Measurements from ENCODE around the gene NGEF. TPM values are rescaled to one million over a fixed set of nuclear protein-coding genes. Genes with fewer than 3 reads are reported as not detected.

The NGEF gene
- total RNA-seq, 1 experiment from 2014 or later, result 2.7 TPM

DNA sequence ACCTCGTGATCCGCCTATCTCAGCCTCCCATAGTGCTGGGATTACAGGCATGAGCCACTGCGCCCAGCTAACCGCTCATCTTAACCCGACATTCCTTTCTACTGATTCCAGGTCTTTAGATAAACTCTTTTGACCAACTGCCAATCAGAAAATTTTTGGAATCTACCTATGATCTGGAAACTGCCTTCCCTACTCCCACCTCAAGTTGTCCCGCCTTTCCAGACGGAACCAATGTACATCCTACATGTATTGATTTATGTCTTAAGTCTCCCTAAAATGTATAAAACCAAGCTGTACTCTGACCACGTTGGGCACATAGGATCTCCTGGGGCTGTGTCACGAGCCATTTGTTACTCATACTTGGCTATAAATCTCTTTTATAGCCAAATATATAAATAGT lies 16.3 kb upstream of the NGEF start:
- peaks cover 26% of the 10 kb centered on the region for H3K4me1 Mint-ChIP-seq (ENCODE audit: insufficient read depth, unreplicated experiment)
- ChIA-PET POLR2A (interaction anchor here (0.8 to 2.7 kb wide), 4 partner anchors 23 to 175 kb away, joined by 3 to 9 read pairs (median 4); no protein-coding TSS in a partner anchor), CTCF (interaction anchor here (0.5 to 1.6 kb wide), 10 partner anchors 12 to 414 kb away, joined by 3 to 6 read pairs (median 3); no protein-coding TSS in a partner anchor)
- H3K27me3 Mint-ChIP-seq (ENCODE audit: insufficient read depth, unreplicated experiment), result no peaks in the 10 kb centered on the region
- peak; percentile 32 for DNase-seq (ENCODE audit: unreplicated experiment)
- intact Hi-C loops (cut with micrococcal nuclease), result loop anchor here (2.0 kb wide), 2 partner anchors 41 to 49 kb away; no protein-coding TSS in a partner anchor
- H3K36me3 Mint-ChIP-seq (ENCODE audit: insufficient read depth, unreplicated experiment), result no peaks in the 10 kb centered on the region
- TF ChIP-seq CTCF (IDR thresholded peaks at IDR 0.05; ENCODE audit: unreplicated experiment), result no peak
- BruUV-seq (replicated peaks), result no TSS peak
- H3K27ac Mint-ChIP-seq (ENCODE audit: low read depth, unreplicated experiment), result peak overlapping the region; percentile 63
- peak overlapping the region; percentile 35 for H3K4me3 Mint-ChIP-seq (ENCODE audit: unreplicated experiment)
- H3K9me3 Mint-ChIP-seq (ENCODE audit: unreplicated experiment), result no peaks in the 10 kb centered on the region

DNA sequence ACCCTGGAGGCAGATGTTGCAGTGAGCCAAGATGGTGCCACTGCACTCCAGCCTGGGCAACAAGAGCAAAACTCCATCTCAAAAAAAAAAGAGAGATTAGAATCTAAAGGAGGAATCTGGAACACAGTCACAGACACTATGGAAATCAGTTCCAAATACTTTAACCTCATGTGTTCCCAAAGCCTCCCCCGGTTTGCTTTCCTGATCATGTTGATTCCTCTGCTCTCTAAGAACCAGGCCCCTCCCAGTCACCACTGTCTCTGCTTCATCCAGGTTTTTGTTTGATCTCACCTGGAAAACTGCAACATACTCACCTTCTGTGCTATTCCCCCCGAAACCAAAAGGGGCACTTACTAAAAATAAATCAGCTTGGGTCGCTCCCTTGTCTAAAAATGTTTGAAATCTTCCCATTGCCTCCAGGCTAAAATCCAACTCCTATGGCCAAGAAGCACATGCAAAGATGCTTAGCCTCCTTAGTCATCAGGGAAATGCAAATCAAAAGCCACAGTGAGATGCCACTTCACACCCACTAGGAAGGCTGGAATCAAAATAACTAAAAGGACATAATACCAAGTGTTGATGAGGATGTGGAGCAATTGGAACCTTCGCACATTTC lies 13.2 kb upstream of the NGEF start:
- ChIA-PET POLR2A (interaction anchor here (0.7 to 1.7 kb wide), 5 partner anchors 9 to 46 kb away, joined by 3 to 6 read pairs (median 4); partner anchors contain the start of gene NGEF), CTCF (no interaction called here)

DNA sequence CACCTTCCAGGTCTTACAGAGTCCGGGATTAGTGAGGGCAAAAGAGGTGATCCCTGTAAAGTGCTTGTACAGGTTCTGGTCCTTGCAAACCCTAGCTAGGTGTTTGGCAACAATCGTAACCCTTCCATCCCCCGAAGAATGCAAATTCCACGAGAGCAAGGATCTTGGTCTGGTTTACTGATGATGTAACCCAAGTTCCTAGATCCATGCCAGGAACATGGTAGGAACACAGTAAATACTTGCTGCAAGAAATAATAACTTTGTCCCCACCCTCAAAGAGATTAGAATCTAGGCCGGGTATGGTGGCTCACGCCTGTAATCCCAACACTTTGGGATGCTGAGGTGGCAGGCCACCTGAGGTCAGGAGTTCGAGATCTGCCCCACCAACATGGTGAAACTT lies 12.7 kb upstream of the NGEF start:
- H3K4me1 Mint-ChIP-seq (ENCODE audit: insufficient read depth, unreplicated experiment), result peaks cover 26% of the 10 kb centered on the region
- DNase-seq (ENCODE audit: unreplicated experiment), result peak; percentile 40
- ChIA-PET POLR2A (interaction anchor here (0.7 to 1.7 kb wide), 3 partner anchors 13 to 148 kb away, joined by 3 to 6 read pairs (median 5); no protein-coding TSS in a partner anchor), CTCF (interaction anchor here (0.9 kb wide), 1 partner anchor 25 kb away, joined by 3 read pairs; no protein-coding TSS in a partner anchor)
- H3K36me3 Mint-ChIP-seq (ENCODE audit: insufficient read depth, unreplicated experiment), result no peaks in the 10 kb centered on the region
- H3K27me3 Mint-ChIP-seq (ENCODE audit: insufficient read depth, unreplicated experiment), result no peaks in the 10 kb centered on the region
- H3K4me3 Mint-ChIP-seq (ENCODE audit: unreplicated experiment), result no peak overlapping the region
- no TSS peak for BruUV-seq (replicated peaks)
- no peak for TF ChIP-seq CTCF (IDR thresholded peaks at IDR 0.05; ENCODE audit: unreplicated experiment)
- H3K9me3 Mint-ChIP-seq (ENCODE audit: unreplicated experiment), result no peaks in the 10 kb centered on the region
- intact Hi-C loops (cut with micrococcal nuclease), result no loop called here
- H3K27ac Mint-ChIP-seq (ENCODE audit: low read depth, unreplicated experiment), result no peak overlapping the region

More for the DNA sequence above, 13.2 kb upstream of the NGEF start:
- peak; percentile 84 for DNase-seq (ENCODE audit: unreplicated experiment)
- peak overlapping the region; percentile 22 for H3K4me3 Mint-ChIP-seq (ENCODE audit: unreplicated experiment)
- intact Hi-C loops (cut with micrococcal nuclease), result no loop called here
- no peak for TF ChIP-seq CTCF (IDR thresholded peaks at IDR 0.05; ENCODE audit: unreplicated experiment)
- H3K27ac Mint-ChIP-seq (ENCODE audit: low read depth, unreplicated experiment), result no peak overlapping the region
- H3K4me1 Mint-ChIP-seq (ENCODE audit: insufficient read depth, unreplicated experiment), result peaks cover 26% of the 10 kb centered on the region
- no peaks in the 10 kb centered on the region for H3K27me3 Mint-ChIP-seq (ENCODE audit: insufficient read depth, unreplicated experiment)
- BruUV-seq (replicated peaks), result no TSS peak
- H3K36me3 Mint-ChIP-seq (ENCODE audit: insufficient read depth, unreplicated experiment), result no peaks in the 10 kb centered on the region
- no peaks in the 10 kb centered on the region for H3K9me3 Mint-ChIP-seq (ENCODE audit: unreplicated experiment)

GRCh38 chr2:233023761-233024410 lies 10.8 kb upstream of the NGEF start:
- ChIA-PET POLR2A (no interaction called here), CTCF (interaction anchor here (0.6 to 1.3 kb wide), 3 partner anchors 9 to 55 kb away, joined by 3 read pairs; no protein-coding TSS in a partner anchor)
- BruUV-seq (replicated peaks), result no TSS peak
- no peaks in the 10 kb centered on the region for H3K27me3 Mint-ChIP-seq (ENCODE audit: insufficient read depth, unreplicated experiment)
- peaks cover 19% of the 10 kb centered on the region for H3K4me1 Mint-ChIP-seq (ENCODE audit: insufficient read depth, unreplicated experiment)
- DNase-seq (ENCODE audit: unreplicated experiment), result no peak
- TF ChIP-seq CTCF (IDR thresholded peaks at IDR 0.05; ENCODE audit: unreplicated experiment), result no peak
- H3K27ac Mint-ChIP-seq (ENCODE audit: low read depth, unreplicated experiment), result no peak overlapping the region
- H3K36me3 Mint-ChIP-seq (ENCODE audit: insufficient read depth, unreplicated experiment), result no peaks in the 10 kb centered on the region
- no peak overlapping the region for H3K4me3 Mint-ChIP-seq (ENCODE audit: unreplicated experiment)
- no peaks in the 10 kb centered on the region for H3K9me3 Mint-ChIP-seq (ENCODE audit: unreplicated experiment)
- intact Hi-C loops (cut with micrococcal nuclease), result no loop called here

Measured in MCF 10A (cell line).